ENCODE results near the gene MYO1D.
A peak's percentile ranks its signal among the peaks of the same experiment; 100 is the strongest.

The MYO1D gene

GRCh38 chr17:32877164-32877764 is 340 bp upstream of the MYO1D start:
- peaks cover 16% of the 10 kb centered on the region for H3K27me3 Mint-ChIP-seq
- peak overlapping the region; percentile 76 for H3K27ac Mint-ChIP-seq
- H3K36me3 Mint-ChIP-seq (ENCODE audit: low read depth) = no peaks in the 10 kb centered on the region
- H3K9me3 Mint-ChIP-seq = no peaks in the 10 kb centered on the region
- peak overlapping the region; percentile 76 for H3K4me3 Mint-ChIP-seq
- peaks cover 25% of the 10 kb centered on the region for H3K4me1 Mint-ChIP-seq (ENCODE audit: low read depth)

GRCh38 chr17:32875923-32876416 is 954 bp downstream of the MYO1D start:
- H3K27ac Mint-ChIP-seq = peak overlapping the region; percentile 80

GRCh38 chr17:32875230-32875917 is 1.6 kb downstream of the MYO1D start:
- H3K36me3 Mint-ChIP-seq (ENCODE audit: low read depth) = no peaks in the 10 kb centered on the region
- H3K27ac Mint-ChIP-seq = no peak overlapping the region
- H3K4me3 Mint-ChIP-seq = peak overlapping the region; percentile 92
- H3K4me1 Mint-ChIP-seq (ENCODE audit: low read depth) = peaks cover 15% of the 10 kb centered on the region
- H3K9me3 Mint-ChIP-seq = no peaks in the 10 kb centered on the region
- peaks cover 3% of the 10 kb centered on the region for H3K27me3 Mint-ChIP-seq

More at GRCh38 chr17:32875923-32876416, 954 bp downstream of the MYO1D start:
- H3K4me1 Mint-ChIP-seq (ENCODE audit: low read depth) = peaks cover 17% of the 10 kb centered on the region
- H3K9me3 Mint-ChIP-seq = no peaks in the 10 kb centered on the region
- H3K36me3 Mint-ChIP-seq (ENCODE audit: low read depth) = no peaks in the 10 kb centered on the region
- peaks cover 7% of the 10 kb centered on the region for H3K27me3 Mint-ChIP-seq
- H3K4me3 Mint-ChIP-seq = peak overlapping the region; percentile 92

- Mint-ChIP-seq H3K9me3 (no peaks in the 10 kb centered on the region), H3K4me3 (no peak overlapping the region), H3K36me3 (ENCODE audit: low read depth) (no peaks in the 10 kb centered on the region), H3K27me3 (no peaks in the 10 kb centered on the region), H3K4me1 (ENCODE audit: low read depth) (peaks cover 15% of the 10 kb centered on the region), H3K27ac (no peak overlapping the region)
Observed at GRCh38 chr17:32873114-32873513, 3.8 kb downstream of the MYO1D start.

- H3K27ac Mint-ChIP-seq = no peak overlapping the region
- H3K27me3 Mint-ChIP-seq = no peaks in the 10 kb centered on the region
- H3K4me1 Mint-ChIP-seq (ENCODE audit: low read depth) = peaks cover 9% of the 10 kb centered on the region
- no peaks in the 10 kb centered on the region for H3K9me3 Mint-ChIP-seq
- H3K36me3 Mint-ChIP-seq (ENCODE audit: low read depth) = no peaks in the 10 kb centered on the region
- no peak overlapping the region for H3K4me3 Mint-ChIP-seq
Observed at GRCh38 chr17:32871746-32872145, 5.2 kb downstream of the MYO1D start.

GRCh38 chr17:32870969-32871368 is 6.0 kb downstream of the MYO1D start:
- Mint-ChIP-seq H3K4me3 (no peak overlapping the region), H3K9me3 (no peaks in the 10 kb centered on the region), H3K27ac (no peak overlapping the region), H3K4me1 (ENCODE audit: low read depth) (peaks cover 6% of the 10 kb centered on the region), H3K27me3 (no peaks in the 10 kb centered on the region), H3K36me3 (ENCODE audit: low read depth) (no peaks in the 10 kb centered on the region)

- no peaks in the 10 kb centered on the region for H3K27me3 Mint-ChIP-seq
- H3K4me3 Mint-ChIP-seq = no peak overlapping the region
- no peaks in the 10 kb centered on the region for H3K36me3 Mint-ChIP-seq (ENCODE audit: low read depth)
- H3K27ac Mint-ChIP-seq = no peak overlapping the region
- no peaks in the 10 kb centered on the region for H3K9me3 Mint-ChIP-seq
- no peaks in the 10 kb centered on the region for H3K4me1 Mint-ChIP-seq (ENCODE audit: low read depth)
Observed at GRCh38 chr17:32870027-32870670, 6.8 kb downstream of the MYO1D start.

- Mint-ChIP-seq H3K4me3 (no peak overlapping the region), H3K27ac (no peak overlapping the region), H3K4me1 (ENCODE audit: low read depth) (no peaks in the 10 kb centered on the region), H3K9me3 (no peaks in the 10 kb centered on the region), H3K27me3 (no peaks in the 10 kb centered on the region), H3K36me3 (ENCODE audit: low read depth) (no peaks in the 10 kb centered on the region)
Observed at GRCh38 chr17:32869345-32870026, 7.4 kb downstream of the MYO1D start.

GRCh38 chr17:32865141-32865540 is 11.8 kb downstream of the MYO1D start:
- peaks cover 8% of the 10 kb centered on the region for H3K27me3 Mint-ChIP-seq
- H3K4me3 Mint-ChIP-seq = no peak overlapping the region
- H3K36me3 Mint-ChIP-seq (ENCODE audit: low read depth) = no peaks in the 10 kb centered on the region
- no peak overlapping the region for H3K27ac Mint-ChIP-seq
- H3K4me1 Mint-ChIP-seq (ENCODE audit: low read depth) = peaks cover 6% of the 10 kb centered on the region
- H3K9me3 Mint-ChIP-seq = no peaks in the 10 kb centered on the region

- peaks cover 9% of the 10 kb centered on the region for H3K4me1 Mint-ChIP-seq (ENCODE audit: low read depth)
- peaks cover 8% of the 10 kb centered on the region for H3K27me3 Mint-ChIP-seq
- no peaks in the 10 kb centered on the region for H3K9me3 Mint-ChIP-seq
- no peak overlapping the region for H3K27ac Mint-ChIP-seq
- H3K36me3 Mint-ChIP-seq (ENCODE audit: low read depth) = no peaks in the 10 kb centered on the region
- no peak overlapping the region for H3K4me3 Mint-ChIP-seq
Observed at GRCh38 chr17:32863559-32863958, 13.4 kb downstream of the MYO1D start.

GRCh38 chr17:32862940-32863339 is 14.0 kb downstream of the MYO1D start:
- Mint-ChIP-seq H3K4me3 (no peak overlapping the region), H3K36me3 (ENCODE audit: low read depth) (no peaks in the 10 kb centered on the region), H3K4me1 (ENCODE audit: low read depth) (peaks cover 9% of the 10 kb centered on the region), H3K9me3 (no peaks in the 10 kb centered on the region), H3K27me3 (peaks cover 8% of the 10 kb centered on the region), H3K27ac (no peak overlapping the region)

GRCh38 chr17:32861981-32862380 is 14.9 kb downstream of the MYO1D start:
- Mint-ChIP-seq H3K9me3 (no peaks in the 10 kb centered on the region), H3K4me3 (no peak overlapping the region), H3K27me3 (peaks cover 8% of the 10 kb centered on the region), H3K36me3 (ENCODE audit: low read depth) (no peaks in the 10 kb centered on the region), H3K27ac (no peak overlapping the region), H3K4me1 (ENCODE audit: low read depth) (peaks cover 9% of the 10 kb centered on the region)

GRCh38 chr17:32859857-32860525 is 16.9 kb downstream of the MYO1D start:
- Mint-ChIP-seq H3K27ac (no peak overlapping the region), H3K27me3 (peaks cover 8% of the 10 kb centered on the region), H3K36me3 (ENCODE audit: low read depth) (no peaks in the 10 kb centered on the region), H3K4me1 (ENCODE audit: low read depth) (peaks cover 9% of the 10 kb centered on the region), H3K4me3 (no peak overlapping the region), H3K9me3 (no peaks in the 10 kb centered on the region)

- Mint-ChIP-seq H3K27me3 (peaks cover 20% of the 10 kb centered on the region), H3K9me3 (no peaks in the 10 kb centered on the region), H3K36me3 (ENCODE audit: low read depth) (no peaks in the 10 kb centered on the region), H3K27ac (no peak overlapping the region), H3K4me3 (no peak overlapping the region), H3K4me1 (ENCODE audit: low read depth) (peaks cover 8% of the 10 kb centered on the region)
Observed at GRCh38 chr17:32855620-32856019, 21.3 kb downstream of the MYO1D start.
